ENCODE measurements around the gene NFATC2.

NFATC2 gene

GRCh38 chr20:51396365-51396909 is 146.1 kb downstream of the NFATC2 start:
- TF ChIP-seq, protein P1, sequence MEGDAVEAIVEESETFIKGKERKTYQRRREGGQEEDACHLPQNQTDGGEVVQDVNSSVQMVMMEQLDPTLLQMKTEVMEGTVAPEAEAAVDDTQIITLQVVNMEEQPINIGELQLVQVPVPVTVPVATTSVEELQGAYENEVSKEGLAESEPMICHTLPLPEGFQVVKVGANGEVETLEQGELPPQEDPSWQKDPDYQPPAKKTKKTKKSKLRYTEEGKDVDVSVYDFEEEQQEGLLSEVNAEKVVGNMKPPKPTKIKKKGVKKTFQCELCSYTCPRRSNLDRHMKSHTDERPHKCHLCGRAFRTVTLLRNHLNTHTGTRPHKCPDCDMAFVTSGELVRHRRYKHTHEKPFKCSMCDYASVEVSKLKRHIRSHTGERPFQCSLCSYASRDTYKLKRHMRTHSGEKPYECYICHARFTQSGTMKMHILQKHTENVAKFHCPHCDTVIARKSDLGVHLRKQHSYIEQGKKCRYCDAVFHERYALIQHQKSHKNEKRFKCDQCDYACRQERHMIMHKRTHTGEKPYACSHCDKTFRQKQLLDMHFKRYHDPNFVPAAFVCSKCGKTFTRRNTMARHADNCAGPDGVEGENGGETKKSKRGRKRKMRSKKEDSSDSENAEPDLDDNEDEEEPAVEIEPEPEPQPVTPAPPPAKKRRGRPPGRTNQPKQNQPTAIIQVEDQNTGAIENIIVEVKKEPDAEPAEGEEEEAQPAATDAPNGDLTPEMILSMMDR (IDR thresholded peaks at IDR 0.05; ENCODE audit: extremely low read depth, missing control alignments) = no peak
- no peak for DNase-seq (ENCODE audit: low spot score)

DNA sequence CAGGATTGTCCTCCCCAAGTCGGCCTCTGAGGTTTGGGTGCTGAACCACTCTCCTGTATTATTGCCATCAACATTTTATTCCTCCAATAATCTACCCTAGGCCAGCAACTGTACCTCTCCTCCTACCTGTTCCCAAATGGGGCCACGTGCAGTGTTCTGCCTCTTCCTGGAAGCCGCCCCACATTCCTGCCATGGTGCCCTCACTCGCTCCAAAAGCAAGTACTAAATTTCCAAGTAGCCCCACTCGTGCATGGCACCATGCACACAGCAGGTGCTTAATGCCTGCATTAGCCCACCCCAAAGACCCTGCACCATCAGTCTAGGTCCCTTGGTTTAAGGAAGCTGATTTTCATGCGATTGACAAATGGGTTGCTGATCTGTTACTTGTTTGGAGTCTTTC is 147.8 kb downstream of the NFATC2 start:
- TF ChIP-seq, protein P1 (IDR thresholded peaks at IDR 0.05; ENCODE audit: extremely low read depth, missing control alignments) = no peak
- DNase-seq (ENCODE audit: low spot score) = no peak

- TF ChIP-seq, protein P1 (IDR thresholded peaks at IDR 0.05; ENCODE audit: extremely low read depth, missing control alignments) = no peak
- DNase-seq (ENCODE audit: low spot score) = no peak
Measured at GRCh38 chr20:51393571-51393970, 148.9 kb downstream of the NFATC2 start.

GRCh38 chr20:51392614-51393186 is 149.8 kb downstream of the NFATC2 start:
- no peak for DNase-seq (ENCODE audit: low spot score)

DNA sequence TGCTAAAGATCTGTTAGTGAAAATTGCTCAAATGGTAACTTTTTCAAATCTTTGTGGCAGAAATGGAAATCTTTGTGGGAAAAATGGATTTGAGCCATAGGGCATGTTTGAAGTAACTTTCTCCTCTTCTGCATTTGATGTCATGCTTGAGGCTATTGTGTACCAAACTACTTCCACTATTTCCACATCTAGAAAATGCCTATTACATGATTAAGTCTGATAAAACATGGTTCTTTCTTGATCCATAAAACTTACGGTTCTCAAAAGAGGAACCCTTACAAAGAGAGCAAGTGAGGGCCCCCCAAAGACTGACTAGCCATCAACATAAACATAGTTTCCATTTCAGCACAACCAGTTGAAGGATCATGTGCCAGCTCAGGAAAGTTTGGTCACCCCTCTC is 150.6 kb downstream of the NFATC2 start:
- DNase-seq (ENCODE audit: low spot score) = no peak
- TF ChIP-seq, protein P1 (IDR thresholded peaks at IDR 0.05; ENCODE audit: extremely low read depth, missing control alignments) = no peak

More at GRCh38 chr20:51392614-51393186, 149.8 kb downstream of the NFATC2 start:
- TF ChIP-seq, protein P1 (IDR thresholded peaks at IDR 0.05; ENCODE audit: extremely low read depth, missing control alignments) = no peak

DNA sequence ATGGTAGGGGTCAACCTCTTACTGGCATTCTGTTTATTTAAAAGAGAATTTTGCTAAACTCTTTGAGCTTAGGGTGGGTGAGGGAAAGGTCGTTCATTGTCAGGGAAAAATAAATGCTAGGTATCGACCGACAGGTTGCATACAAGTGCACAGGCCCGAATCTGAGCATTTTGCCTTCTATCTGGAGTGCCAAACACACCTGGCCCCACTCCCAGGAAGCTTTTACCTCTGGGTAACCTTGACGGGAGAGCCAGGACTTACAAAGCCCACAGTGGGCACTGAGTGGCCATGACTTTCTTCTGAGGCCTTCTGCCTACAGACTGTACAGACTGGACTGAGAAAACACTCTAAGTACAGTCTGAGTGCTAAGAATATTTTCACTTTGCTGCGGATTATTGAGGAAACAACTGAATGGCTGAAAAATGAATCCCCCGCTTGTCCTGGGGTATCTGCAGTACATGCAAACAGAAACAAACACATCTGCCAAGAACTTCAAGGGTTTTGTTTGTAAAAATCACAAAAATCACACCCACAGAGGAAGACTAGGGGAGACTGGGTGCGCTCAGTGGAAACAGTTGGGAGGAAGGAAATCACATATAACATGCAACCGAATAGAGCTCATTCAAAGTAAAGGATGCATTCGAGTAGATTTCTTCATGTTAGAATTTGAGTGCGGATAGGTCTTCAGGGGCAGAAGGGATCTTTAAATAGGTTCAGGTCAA is 152.8 kb downstream of the NFATC2 start:
- no peak for DNase-seq (ENCODE audit: low spot score)
- TF ChIP-seq, protein P1 (IDR thresholded peaks at IDR 0.05; ENCODE audit: extremely low read depth, missing control alignments) = no peak
